H9 (cell line): ENCODE measurements around the gene LMX1A. TPM values are rescaled to one million over a fixed set of nuclear protein-coding genes. Genes with fewer than 3 reads are reported as not detected.

Source experiments
- DNase-seq: peaks from one replicate; pipeline ENCODE4 v3.0.0-alpha.2; 2017
- H2AFZ ChIP-seq: one replicate; pipeline ENCODE4 v1.6.1; 2013; ENCODE audit warnings: mild to moderate bottlenecking, low read length, control low read depth, moderate library complexity
- H2AK5ac ChIP-seq: 2 replicates; pipeline ENCODE4 v1.6.1; 2013; ENCODE audit warnings: low read length, control low read depth, mixed read lengths; ENCODE audit not compliant: insufficient read length
- H2BK120ac ChIP-seq: one replicate; pipeline ENCODE4 v1.6.1; 2013; ENCODE audit warnings: low read depth, mild to moderate bottlenecking, low read length, control low read depth, inconsistent platforms; ENCODE audit not compliant: poor library complexity, severe bottlenecking
- H2BK12ac ChIP-seq: 2 replicates; pipeline ENCODE4 v1.6.1; 2013; ENCODE audit warnings: low read length, control low read depth, mixed read lengths, low read depth; ENCODE audit not compliant: insufficient read length
- H2BK15ac ChIP-seq: 2 replicates; pipeline ENCODE4 v1.6.1; 2013; ENCODE audit warnings: low read depth, low read length, control low read depth
- H2BK20ac ChIP-seq: one replicate; pipeline ENCODE4 v1.6.1; 2013; ENCODE audit warnings: low read depth, mild to moderate bottlenecking, low read length, control low read depth, inconsistent platforms; ENCODE audit not compliant: poor library complexity, severe bottlenecking
- H2BK5ac ChIP-seq: 2 replicates; pipeline ENCODE4 v1.6.1; 2013; ENCODE audit warnings: low read length, control low read depth, mixed read lengths; ENCODE audit not compliant: insufficient read length
- H3K14ac ChIP-seq: 2 replicates; pipeline ENCODE4 v1.6.1; 2013; ENCODE audit warnings: low read length, control low read depth; ENCODE audit not compliant: insufficient read depth
- H3K18ac ChIP-seq: 2 replicates; pipeline ENCODE4 v1.6.1; 2013; ENCODE audit warnings: low read depth, mild to moderate bottlenecking, mixed read lengths, low read length, control low read depth; ENCODE audit not compliant: insufficient read length
- H3K23ac ChIP-seq: 2 replicates; pipeline ENCODE4 v1.6.1; 2013; ENCODE audit warnings: low read length, control low read depth, mixed read lengths, low read depth; ENCODE audit not compliant: insufficient read length
- H3K23me2 ChIP-seq: 2 replicates; pipeline ENCODE4 v1.6.1; 2013; ENCODE audit warnings: low read depth, mild to moderate bottlenecking, mixed read lengths, low read length, control low read depth; ENCODE audit not compliant: insufficient read length, poor library complexity, severe bottlenecking
- H3K27ac ChIP-seq: 2 replicates; pipeline ENCODE4 v1.5.1; 2013; ENCODE audit warnings: low read length, control low read depth, mixed read lengths, low read depth; ENCODE audit not compliant: insufficient read length
- H3K27me3 ChIP-seq: 2 replicates; pipeline ENCODE4 v1.6.1; 2013; ENCODE audit warnings: low read length, control low read depth, inconsistent platforms; ENCODE audit not compliant: insufficient read depth
- H3K4ac ChIP-seq: 2 replicates; pipeline ENCODE4 v1.6.1; 2013; ENCODE audit warnings: low read depth, mild to moderate bottlenecking, control low read depth, inconsistent platforms, low read length, moderate library complexity
- H3K4me1 ChIP-seq: 2 replicates; pipeline ENCODE4 v1.6.1; 2013; ENCODE audit warnings: low read length, control low read depth, inconsistent platforms; ENCODE audit not compliant: insufficient read depth
- H3K4me2 ChIP-seq: 2 replicates; pipeline ENCODE4 v1.6.1; 2013; ENCODE audit warnings: low read length, control low read depth, mixed read lengths; ENCODE audit not compliant: insufficient read length, insufficient read depth
- H3K56ac ChIP-seq: 2 replicates; pipeline ENCODE4 v1.6.1; 2013; ENCODE audit warnings: low read depth, mild to moderate bottlenecking, mixed read lengths, low read length, control low read depth; ENCODE audit not compliant: insufficient read length
- H3K79me1 ChIP-seq: 2 replicates; pipeline ENCODE4 v1.6.1; 2013; ENCODE audit warnings: low read depth, mild to moderate bottlenecking, moderate library complexity, low read length, control low read depth, inconsistent platforms; ENCODE audit not compliant: insufficient read depth, poor library complexity, severe bottlenecking
- H3K79me2 ChIP-seq: 2 replicates; pipeline ENCODE4 v1.6.1; 2013; ENCODE audit warnings: low read length, control low read depth, inconsistent platforms; ENCODE audit not compliant: insufficient read depth
- H3K9ac ChIP-seq: 2 replicates; pipeline ENCODE4 v1.6.1; 2013; ENCODE audit warnings: low read length, control low read depth, mixed read lengths; ENCODE audit not compliant: insufficient read length; ENCODE audit errors: extremely low read depth
- H3K9me3 ChIP-seq: one replicate; pipeline ENCODE4 v1.6.1; 2013; ENCODE audit warnings: low read depth, low read length, inconsistent platforms; ENCODE audit not compliant: control insufficient read depth
- H3T11ph ChIP-seq: one replicate; pipeline ENCODE4 v1.6.1; 2013; ENCODE audit warnings: mild to moderate bottlenecking, low read length, control low read depth, inconsistent platforms
- H4K20me1 ChIP-seq: one replicate; pipeline ENCODE4 v1.6.1; 2013; ENCODE audit not compliant: control insufficient read depth, insufficient read length, insufficient read depth
- H4K5ac ChIP-seq: 2 replicates; pipeline ENCODE4 v1.6.1; 2013; ENCODE audit warnings: low read depth, mild to moderate bottlenecking, mixed read lengths, low read length, control low read depth; ENCODE audit not compliant: insufficient read length
- H4K8ac ChIP-seq: replicated peaks from 2 replicates; pipeline ENCODE4 v1.6.1; 2013; ENCODE audit warnings: low read length, control low read depth, mixed read lengths, low read depth; ENCODE audit not compliant: insufficient read length
- H4K91ac ChIP-seq: 2 replicates; pipeline ENCODE4 v1.6.1; 2013; ENCODE audit warnings: low read depth, mild to moderate bottlenecking, moderate library complexity, mixed read lengths, low read length, control low read depth; ENCODE audit not compliant: insufficient read length
- H3K27ac Mint-ChIP-seq, 3 experiments: 2 replicates in 2 of 3; 3 replicates in 1 of 3; pipeline ENCODE4 v1.8.0; 2020 to 2021; ENCODE audit warnings: mixed read lengths in 3 of 3, mild to moderate bottlenecking in 1 of 3, moderate library complexity in 1 of 3
- H3K27me3 Mint-ChIP-seq: 2 replicates; pipeline ENCODE4 v1.8.0; 2021; ENCODE audit warnings: low read depth, mild to moderate bottlenecking, moderate library complexity, mixed read lengths
- H3K36me3 Mint-ChIP-seq, 3 experiments: 2 replicates in 2 of 3; 3 replicates in 1 of 3; pipeline ENCODE4 v1.8.0; 2020 to 2021; ENCODE audit warnings: low read depth in 3 of 3, mixed read lengths in 3 of 3; ENCODE audit not compliant: insufficient read depth in 1 of 3
- H3K4me1 Mint-ChIP-seq, 2 experiments: 2 replicates each; pipeline ENCODE4 v1.8.0; 2020; ENCODE audit warnings: mixed read lengths in 2 of 2
- H3K4me3 Mint-ChIP-seq, 2 experiments: 2 replicates in 1 of 2; 3 replicates in 1 of 2; pipeline ENCODE4 v1.8.0; 2020 to 2021; ENCODE audit warnings: mild to moderate bottlenecking in 2 of 2, mixed read lengths in 2 of 2, moderate library complexity in 1 of 2
- H3K9me3 Mint-ChIP-seq, 2 experiments: 2 replicates in 1 of 2; 3 replicates in 1 of 2; pipeline ENCODE4 v1.8.0; 2020; ENCODE audit warnings: mild to moderate bottlenecking in 2 of 2, mixed read lengths in 2 of 2, moderate library complexity in 1 of 2
- WGBS: extraction: QIAGEN DNeasy Blood & Tissue Kit; methylation state at CpG from one replicate; pipeline ENCODE4 v1.1.7; 2013; ENCODE audit warnings: missing lambda C conversion rate, low lambda C conversion rate, mixed read lengths; ENCODE audit not compliant: insufficient read length; ENCODE audit errors: extremely low coverage; 5-methylcytosine and 5-hydroxymethylcytosine counted together
- total RNA-seq: library from RNA; stranded (reverse); gene quantifications from 2 replicates; pipeline ENCODE4 v1.2.1, GENCODE V29; 2021
- TF ChIP-seq, protein P1 (sequence below): fragments of 200-600 bp; sonication (generic); conservative IDR thresholded peaks from 3 replicates; pipeline ENCODE4 v1.8.0; 2021; ENCODE audit warnings: antibody characterized with exemption, mild to moderate bottlenecking

The LMX1A gene
- total RNA-seq, 1 experiment from 2014 or later = not detected

GRCh38 chr1:165182975-165183374, 173.5 kb downstream of the LMX1A start:
- Histone ChIP-seq H3K79me2 (no peaks in the 10 kb centered on the region), H3K4ac (no peak overlapping the region), H3K4me1 (no peaks in the 10 kb centered on the region), H2BK20ac (no peak overlapping the region), H2BK12ac (no peak overlapping the region), H2BK120ac (no peak overlapping the region), H3K27ac (no peak overlapping the region), H4K91ac (no peak overlapping the region), H3K23ac (no peak overlapping the region), H2AFZ (no peak overlapping the region), H2AK5ac (no peak overlapping the region), H3K23me2 (no peaks in the 10 kb centered on the region), H3K56ac (no peak overlapping the region), H3K18ac (no peak overlapping the region), H3K27me3 (no peaks in the 10 kb centered on the region), H3K14ac (no peak overlapping the region), H3K79me1 (no peaks in the 10 kb centered on the region), H3K9ac (no peak overlapping the region), H3K9me3 (no peaks in the 10 kb centered on the region), H3K4me2 (no peak overlapping the region), H2BK5ac (no peak overlapping the region), H4K8ac (no peak overlapping the region), H3T11ph (no peak overlapping the region), H4K20me1 (no peaks in the 10 kb centered on the region), H2BK15ac (no peak overlapping the region), H4K5ac (no peak overlapping the region)
- peaks cover 21 to 26% of the 10 kb centered on the region in 2 experiments for H3K9me3 Mint-ChIP-seq
- peaks cover 7% of the 10 kb centered on the region for H3K27me3 Mint-ChIP-seq
- DNase-seq = no peak
- WGBS = no CpG with 5 or more reads among the region's 3 CpGs
- peaks cover 13 to 16% (median 13%) of the 10 kb centered on the region in 3 experiments for H3K36me3 Mint-ChIP-seq
- no peaks in the 10 kb centered on the region for H3K4me1 Mint-ChIP-seq
- H3K27ac Mint-ChIP-seq = no peak overlapping the region
- H3K4me3 Mint-ChIP-seq = no peak overlapping the region
- TF ChIP-seq, protein P1, sequence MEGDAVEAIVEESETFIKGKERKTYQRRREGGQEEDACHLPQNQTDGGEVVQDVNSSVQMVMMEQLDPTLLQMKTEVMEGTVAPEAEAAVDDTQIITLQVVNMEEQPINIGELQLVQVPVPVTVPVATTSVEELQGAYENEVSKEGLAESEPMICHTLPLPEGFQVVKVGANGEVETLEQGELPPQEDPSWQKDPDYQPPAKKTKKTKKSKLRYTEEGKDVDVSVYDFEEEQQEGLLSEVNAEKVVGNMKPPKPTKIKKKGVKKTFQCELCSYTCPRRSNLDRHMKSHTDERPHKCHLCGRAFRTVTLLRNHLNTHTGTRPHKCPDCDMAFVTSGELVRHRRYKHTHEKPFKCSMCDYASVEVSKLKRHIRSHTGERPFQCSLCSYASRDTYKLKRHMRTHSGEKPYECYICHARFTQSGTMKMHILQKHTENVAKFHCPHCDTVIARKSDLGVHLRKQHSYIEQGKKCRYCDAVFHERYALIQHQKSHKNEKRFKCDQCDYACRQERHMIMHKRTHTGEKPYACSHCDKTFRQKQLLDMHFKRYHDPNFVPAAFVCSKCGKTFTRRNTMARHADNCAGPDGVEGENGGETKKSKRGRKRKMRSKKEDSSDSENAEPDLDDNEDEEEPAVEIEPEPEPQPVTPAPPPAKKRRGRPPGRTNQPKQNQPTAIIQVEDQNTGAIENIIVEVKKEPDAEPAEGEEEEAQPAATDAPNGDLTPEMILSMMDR = no peak
